NAMALWA (cell line): ENCODE measurements around the gene GTF2IRD1.
A peak's percentile ranks its signal among the peaks of the same experiment; 100 is the strongest.
"Not testable (repeated sequence)": the region's sequence is repeated elsewhere in the genome, so short reads cannot be mapped to it uniquely, and the experiment has no call there.

Experiments
- DNase-seq: peaks from one replicate; pipeline ENCODE4 v3.0.0-alpha.2; 2015; ENCODE audit warnings: low spot score

GTF2IRD1 gene

DNA sequence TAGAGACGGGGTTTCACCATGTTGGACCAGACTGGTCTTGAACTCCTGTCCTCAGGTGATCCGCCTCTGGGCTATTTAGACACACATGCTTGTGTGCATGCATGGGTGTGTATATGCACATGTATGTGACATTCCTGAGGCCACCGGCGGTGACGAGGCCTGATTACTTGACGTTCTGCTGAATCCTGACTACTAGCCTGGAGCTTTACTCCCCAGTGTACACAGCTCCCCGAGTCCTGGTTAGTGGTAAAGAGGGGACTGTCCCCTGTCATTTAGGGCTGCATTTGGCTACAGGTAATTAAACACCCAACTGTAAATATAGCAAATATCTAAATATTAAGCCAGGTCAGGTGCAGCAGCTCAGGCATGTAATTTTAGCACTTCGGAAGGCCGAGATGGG lies 14.2 kb downstream of the GTF2IRD1 start:
- no peak for DNase-seq

GRCh38 chr7:74470504-74470903 lies 16.8 kb downstream of the GTF2IRD1 start:
- no peak for DNase-seq

GRCh38 chr7:74473116-74473515 lies 19.4 kb downstream of the GTF2IRD1 start:
- DNase-seq: no peak

DNA sequence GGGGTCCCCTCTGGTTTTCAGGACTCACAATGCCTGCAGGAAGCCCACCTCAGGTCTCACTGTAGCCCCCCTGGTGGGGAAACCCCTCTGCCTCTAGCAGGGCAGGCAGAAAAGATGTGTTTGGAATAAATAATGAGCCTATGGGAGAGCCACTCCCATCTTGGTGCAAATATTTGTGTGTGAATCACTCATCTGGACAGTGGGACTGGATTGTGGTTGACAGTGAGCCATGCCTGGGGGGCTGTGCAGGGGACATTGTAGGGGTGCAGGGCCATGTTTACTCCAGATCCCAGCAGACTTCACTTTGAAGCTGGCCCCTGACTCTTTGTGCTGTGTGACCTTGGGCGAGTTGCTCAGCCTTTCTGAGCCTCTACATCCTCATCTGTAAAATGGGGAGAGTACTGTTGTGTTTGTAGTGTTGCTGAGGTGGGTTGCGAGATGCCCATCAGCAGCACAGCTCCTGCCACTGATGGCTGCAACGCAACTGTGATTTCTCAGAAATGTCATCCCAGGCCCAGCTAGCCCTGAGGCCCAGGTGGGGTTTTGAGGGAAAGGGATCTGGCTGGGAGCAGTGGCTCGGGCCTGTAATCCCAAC lies 20.7 kb downstream of the GTF2IRD1 start:
- no peak for DNase-seq

GRCh38 chr7:74475243-74475986 lies 21.7 kb downstream of the GTF2IRD1 start:
- DNase-seq: peak; percentile 33

DNA sequence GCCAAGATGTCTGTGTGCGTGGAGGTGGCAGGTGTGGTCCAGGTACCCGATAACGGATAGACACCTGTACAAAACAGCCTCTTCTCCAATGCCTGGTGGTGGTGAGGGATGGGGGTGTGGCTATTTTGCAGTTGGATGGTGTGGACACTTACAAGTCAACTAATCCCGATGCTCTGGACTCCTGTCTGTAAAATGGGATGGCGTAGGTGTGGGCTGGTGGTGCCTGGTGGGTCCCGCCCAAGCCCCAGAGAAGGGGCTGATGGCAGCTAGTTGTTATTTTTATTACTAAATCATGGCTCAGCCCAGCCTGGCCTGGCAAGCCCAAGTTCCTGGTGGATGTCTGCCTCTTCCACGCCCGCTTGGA lies 22.3 kb downstream of the GTF2IRD1 start:
- DNase-seq: no peak

DNA sequence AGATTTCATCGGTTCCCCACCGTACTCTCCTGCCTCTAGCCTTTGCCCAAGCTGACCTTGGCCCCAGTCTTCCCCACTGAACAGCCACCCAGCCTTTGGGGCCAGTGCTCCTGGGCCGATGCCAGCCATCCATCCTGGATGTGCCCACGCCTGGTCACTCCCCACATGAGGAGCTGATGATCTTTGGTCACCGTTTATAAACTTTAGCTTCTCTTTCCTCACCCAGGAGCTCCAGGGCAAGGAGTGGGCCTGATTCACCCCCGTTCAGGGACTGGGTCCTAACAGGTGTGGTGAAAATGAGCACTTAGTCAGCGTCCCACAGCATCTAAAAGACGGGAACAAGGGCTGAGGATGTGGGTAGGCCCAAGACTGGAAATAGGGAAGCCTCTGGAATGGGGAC lies 22.9 kb downstream of the GTF2IRD1 start:
- DNase-seq: no peak

- no peak for DNase-seq
Observed at GRCh38 chr7:74478671-74479065, 25.0 kb downstream of the GTF2IRD1 start.

DNA sequence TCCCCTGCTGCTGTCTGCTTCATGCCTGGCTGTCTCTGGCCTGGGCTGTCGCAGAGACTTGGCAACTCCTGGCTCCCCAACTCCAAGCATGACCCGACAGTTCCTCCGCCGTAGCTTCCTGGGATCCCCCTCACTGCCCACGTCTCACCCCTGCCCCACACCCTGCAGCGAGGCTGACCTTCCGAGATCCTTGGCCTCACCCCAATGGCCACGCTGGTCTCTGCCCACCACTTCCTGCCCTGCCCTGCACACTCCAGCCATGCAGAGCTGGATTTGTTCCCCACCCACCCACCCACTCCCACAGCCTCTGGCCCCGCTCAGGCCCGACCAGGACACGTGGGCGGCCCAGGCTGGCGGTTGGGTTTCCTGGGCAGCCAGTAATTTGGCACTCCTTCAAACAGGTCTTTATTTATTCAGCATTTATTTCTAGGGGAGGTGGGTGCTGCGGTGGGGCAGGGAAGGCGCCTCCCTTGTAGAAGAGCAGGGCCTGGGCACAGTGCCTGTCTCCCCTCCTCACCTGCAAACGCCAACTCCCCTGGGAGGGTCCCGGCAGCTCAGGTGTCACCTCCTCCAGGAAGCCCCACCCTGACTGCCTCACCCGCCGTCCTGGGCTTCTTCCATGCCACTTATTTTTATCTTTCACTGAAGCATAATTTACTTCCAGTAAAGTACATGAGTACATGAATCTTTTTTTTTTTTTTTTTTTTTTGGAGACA lies 25.5 kb downstream of the GTF2IRD1 start:
- DNase-seq: no peak

GRCh38 chr7:74479961-74480829 lies 26.5 kb downstream of the GTF2IRD1 start:
- no peak for DNase-seq

DNA sequence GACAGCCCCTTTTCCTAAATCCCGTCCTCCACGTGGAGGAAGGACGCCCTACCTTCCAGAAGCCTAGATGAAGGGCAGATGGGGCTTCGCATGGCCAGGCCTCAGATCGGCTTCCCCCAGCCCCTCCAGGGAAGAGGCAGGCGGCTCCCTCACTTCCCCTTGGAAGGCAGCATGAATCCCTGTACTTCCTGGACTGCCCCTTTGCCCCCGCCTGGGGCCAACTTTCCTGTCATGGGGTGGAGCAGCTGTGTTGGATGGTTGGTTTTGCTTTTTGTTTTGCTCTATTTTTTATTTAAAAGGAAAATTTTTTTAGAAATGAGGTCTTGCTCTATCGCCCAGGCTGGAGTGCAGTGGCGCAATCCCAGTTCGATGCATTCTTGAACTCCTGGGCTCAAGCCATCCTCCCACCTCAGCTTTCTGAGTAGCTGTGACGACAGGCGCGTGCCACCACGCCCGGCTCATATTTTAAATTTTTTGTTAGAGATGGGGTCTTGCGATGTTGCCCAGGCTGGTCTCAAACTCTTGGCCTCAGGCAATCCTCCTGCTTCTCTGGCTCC lies 27.2 kb downstream of the GTF2IRD1 start:
- no peak for DNase-seq

- DNase-seq: no peak
Observed at GRCh38 chr7:74481458-74482196, 27.9 kb downstream of the GTF2IRD1 start.

- no peak for DNase-seq
Observed at GRCh38 chr7:74482197-74482467, 28.4 kb downstream of the GTF2IRD1 start.

DNA sequence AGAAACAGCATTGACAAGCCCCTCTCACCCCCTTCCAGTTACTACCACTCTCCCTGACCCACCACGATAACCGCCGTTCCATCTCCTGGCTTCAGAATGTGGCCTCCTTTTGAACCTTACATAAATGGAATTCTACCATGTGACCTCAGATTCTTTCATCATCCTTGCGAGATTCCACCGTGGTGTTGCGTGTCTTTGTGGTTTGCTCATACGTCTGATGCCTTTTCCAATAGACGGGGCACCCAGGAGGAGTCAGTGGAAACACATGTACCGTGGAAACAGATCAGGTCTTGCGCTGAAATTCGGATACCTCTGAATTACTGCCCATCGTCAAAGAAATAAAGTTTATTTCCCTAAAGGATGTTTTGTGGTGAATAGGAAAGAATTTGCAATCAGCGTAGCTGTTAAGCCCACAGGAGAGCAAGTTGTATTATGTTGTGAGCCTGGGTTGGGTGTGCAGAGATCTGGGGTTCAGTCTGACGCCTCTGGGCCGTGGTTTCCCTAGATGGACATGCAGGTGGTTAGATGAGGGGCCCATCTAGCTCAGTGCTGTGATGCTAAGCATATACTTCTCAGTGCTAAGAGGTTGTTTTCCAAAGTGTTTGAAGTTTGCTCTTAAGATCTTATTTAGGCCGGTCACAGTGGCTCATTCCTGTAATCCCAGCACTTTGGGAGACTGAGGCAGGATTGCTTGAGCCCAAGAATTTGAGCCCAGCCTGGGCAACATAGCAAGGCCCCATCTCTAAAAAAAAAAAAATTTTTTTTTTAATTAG lies 29.1 kb downstream of the GTF2IRD1 start:
- DNase-seq: no peak

DNA sequence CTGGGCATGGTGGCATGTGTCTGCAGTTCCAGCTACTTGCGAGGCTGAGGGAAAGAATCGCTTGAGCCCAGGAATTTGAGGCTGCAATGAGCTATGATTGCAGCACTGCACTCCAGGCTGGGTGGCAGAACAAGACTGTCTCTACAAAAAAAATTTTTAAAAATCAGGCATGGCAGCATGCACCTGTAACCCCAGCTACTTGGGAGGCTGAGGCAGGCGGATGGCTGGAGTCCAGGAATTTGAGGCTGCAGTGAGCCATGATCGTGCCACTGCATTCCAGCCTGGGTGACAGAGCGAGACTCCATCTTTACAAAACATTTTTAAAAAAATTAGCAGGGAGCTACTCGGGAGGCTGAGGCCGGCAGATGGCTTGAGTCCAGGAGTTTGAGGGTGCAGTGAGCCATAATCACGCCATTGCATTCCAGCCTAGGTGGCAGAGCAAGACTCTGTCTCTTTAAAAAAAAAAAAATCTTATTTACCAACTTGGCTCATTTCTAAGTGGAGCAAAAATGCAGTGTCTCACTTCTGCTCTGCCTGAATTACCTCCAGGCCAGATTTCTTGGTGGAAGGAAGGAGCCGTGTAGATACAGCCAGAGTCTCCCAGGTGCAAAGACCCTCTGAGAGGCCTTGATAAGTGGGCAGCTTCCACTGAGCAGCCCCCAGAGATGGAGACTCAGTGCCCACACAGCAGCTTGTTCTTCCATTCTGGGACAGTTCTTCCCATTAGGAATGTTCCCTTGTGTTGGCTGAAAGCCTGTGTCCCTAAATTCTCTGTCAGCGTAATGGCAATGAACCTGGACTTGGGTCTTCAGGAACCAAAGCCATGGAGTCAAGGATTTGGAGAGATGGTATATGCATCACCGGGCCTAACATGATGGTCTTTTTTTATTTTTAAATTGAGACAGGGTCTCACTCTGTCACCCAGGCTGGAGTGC lies 30.0 kb downstream of the GTF2IRD1 start:
- DNase-seq: no peak

- DNase-seq: no peak
Observed at GRCh38 chr7:74485611-74486010, 31.9 kb downstream of the GTF2IRD1 start.

DNA sequence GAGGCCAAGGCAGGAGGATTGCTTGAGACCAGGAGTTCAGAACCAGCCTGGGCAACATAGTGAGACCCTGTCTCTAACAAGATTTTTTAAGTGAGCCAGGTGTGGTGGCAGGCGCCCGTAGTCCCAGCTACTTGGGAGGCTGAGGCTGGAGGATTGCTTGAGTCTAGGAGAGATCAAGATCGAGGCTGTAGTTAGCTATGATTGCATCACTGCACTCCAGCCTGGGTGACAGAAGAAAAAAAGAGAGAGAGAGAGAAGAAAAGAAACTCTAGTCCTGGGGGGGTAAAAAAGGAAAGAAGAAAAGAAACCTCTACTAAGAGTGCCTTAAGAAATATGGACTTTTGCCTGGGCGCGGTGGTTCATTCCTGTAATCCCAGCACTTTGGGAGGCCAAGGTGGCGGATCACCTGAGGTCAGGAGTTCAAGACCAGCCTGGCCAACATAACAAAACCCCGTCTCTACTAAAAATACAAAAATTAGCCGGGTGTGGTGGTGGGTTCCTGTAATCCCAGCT lies 34.9 kb downstream of the GTF2IRD1 start:
- not testable (repeated sequence) for DNase-seq

DNA sequence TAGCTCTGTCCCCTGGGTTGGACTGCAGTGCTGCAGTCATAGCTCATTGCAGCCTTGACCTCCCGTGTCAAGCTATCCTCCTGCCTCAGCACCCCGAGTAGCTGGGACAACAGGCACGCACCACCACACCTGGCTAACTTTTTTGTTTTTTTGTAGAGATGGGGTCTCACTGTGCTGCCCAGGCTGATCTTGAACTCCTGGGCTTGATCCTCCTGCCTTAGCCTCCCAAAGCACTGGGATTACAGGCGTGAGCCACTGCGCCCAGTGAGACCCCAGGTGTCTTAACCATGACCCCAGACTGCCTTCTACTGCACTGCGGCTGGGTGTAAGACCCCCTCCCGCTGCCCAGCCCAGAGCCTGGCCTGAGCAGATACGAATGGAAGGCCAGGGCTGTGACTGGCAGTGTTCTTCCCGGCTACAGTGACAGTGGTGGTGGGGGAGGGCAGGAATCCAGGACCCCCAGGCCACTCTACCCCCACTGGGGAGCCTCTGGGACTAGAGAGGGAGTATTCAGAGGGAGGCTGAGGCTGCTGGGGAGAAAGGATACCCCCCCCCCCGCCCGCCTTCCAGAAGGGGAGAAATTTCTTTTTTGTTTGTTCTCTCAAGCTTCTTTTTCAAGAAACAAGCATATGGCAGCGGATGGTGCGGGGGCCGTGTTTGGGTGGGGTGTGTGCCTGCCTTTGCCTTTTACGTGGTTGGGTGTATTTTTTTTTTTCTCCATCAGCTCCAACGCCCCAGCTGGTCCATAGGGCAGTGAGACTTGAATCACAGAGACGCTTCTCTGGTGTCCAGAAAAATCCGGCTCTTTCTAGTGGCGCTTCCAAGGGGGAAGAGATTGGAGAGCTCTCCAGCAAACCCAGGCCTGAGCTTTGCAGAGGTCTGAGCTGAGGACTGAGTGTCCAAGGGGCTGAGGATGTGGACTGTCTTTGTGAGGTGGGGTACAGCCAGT lies 36.6 kb downstream of the GTF2IRD1 start:
- no peak for DNase-seq
